Chondrocyte (in vitro differentiated cells): ENCODE measurements around the gene DNAJC8. TPM values are rescaled to one million over a fixed set of nuclear protein-coding genes. Genes with fewer than 3 reads are reported as not detected.
A peak's percentile ranks its signal among the peaks of the same experiment; 100 is the strongest.

Source experiments
- DNase-seq: peaks from one replicate; pipeline ENCODE4 v3.0.0; 2021; ENCODE audit warnings: mixed read lengths, low spot score
- H3K27ac Mint-ChIP-seq: one replicate; pipeline ENCODE4 v1.8.0; 2021; ENCODE audit warnings: mild to moderate bottlenecking, moderate library complexity, mixed read lengths; ENCODE audit not compliant: unreplicated experiment
- H3K27me3 Mint-ChIP-seq: 2 replicates; pipeline ENCODE4 v1.8.0; 2021; ENCODE audit warnings: low read depth, mixed read lengths
- H3K36me3 Mint-ChIP-seq: 2 replicates; pipeline ENCODE4 v1.8.0; 2021; ENCODE audit warnings: low read depth, mixed read lengths
- H3K4me1 Mint-ChIP-seq: 2 replicates; pipeline ENCODE4 v1.8.0; 2021; ENCODE audit warnings: low read depth, mild to moderate bottlenecking, mixed read lengths
- H3K4me3 Mint-ChIP-seq: one replicate; pipeline ENCODE4 v1.8.0; 2021; ENCODE audit warnings: mild to moderate bottlenecking, moderate library complexity, mixed read lengths; ENCODE audit not compliant: unreplicated experiment
- H3K9me3 Mint-ChIP-seq: 2 replicates; pipeline ENCODE4 v1.8.0; 2021; ENCODE audit warnings: low read depth, mixed read lengths
- CTCF ChIP-seq: fragments of 200-600 bp; sonication (generic); IDR thresholded peaks from 2 replicates; pipeline ENCODE4 v1.5.0; 2021; ENCODE audit warnings: antibody characterized with exemption, mild to moderate bottlenecking, moderate library complexity
- total RNA-seq: library from RNA; stranded (reverse); gene quantifications from 3 replicates; pipeline ENCODE4 v1.2.1, GENCODE V29; 2021

The DNAJC8 gene
- total RNA-seq, 1 donor from 2014 or later: 72.8 TPM

- H3K9me3 Mint-ChIP-seq: no peaks in the 10 kb centered on the region
- H3K27ac Mint-ChIP-seq: peak within 1 kb of the TSS; percentile 100
- peaks cover 2% of the 10 kb centered on the region for H3K36me3 Mint-ChIP-seq
- no peak for TF ChIP-seq CTCF
- peak; percentile 100 for DNase-seq
- H3K4me1 Mint-ChIP-seq: peaks cover 50% of the 10 kb centered on the region
- peak within 1 kb of the TSS; percentile 84 for H3K4me3 Mint-ChIP-seq
- H3K27me3 Mint-ChIP-seq: no peaks in the 10 kb centered on the region
Observed at GRCh38 chr1:28259252-28259933, 26.6 kb upstream of the DNAJC8 start, which contains the start of gene SESN2. TSS of gene SESN2 (plus strand) at chr1:28259518. CDS start at chr1:28259848, 330 bp downstream.

DNA sequence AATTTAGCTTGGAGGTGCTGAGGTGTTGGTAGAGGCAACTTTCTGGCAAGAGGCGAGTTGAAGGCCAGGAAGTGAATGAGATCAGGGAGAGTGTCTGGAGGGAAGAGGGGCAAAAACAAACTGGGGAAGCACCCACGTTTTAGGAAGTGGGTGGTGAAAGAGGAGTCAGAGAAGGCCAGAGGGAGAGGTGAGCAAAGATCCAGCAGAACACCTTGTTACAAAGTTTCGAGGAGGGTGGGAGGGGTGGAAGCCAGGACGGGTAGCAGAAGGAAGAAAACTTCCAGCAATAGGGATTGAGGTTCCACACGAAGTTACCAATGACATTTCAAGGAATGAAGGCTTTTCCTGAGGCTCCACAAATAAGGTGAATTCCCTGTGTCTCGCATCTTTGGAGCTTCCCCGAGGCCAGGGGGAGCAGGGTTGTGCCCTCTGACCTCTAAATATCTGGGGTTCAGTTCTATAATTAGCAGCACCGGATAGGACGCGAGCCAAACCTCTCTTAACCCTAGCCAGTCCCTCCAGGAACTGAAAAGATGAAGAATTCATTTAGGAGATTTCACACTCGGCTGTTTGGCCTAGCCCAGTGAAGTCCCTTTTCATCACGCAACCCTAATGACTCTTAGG lies 25.9 kb upstream of the DNAJC8 start:
- peaks cover 2% of the 10 kb centered on the region for H3K36me3 Mint-ChIP-seq
- no peaks in the 10 kb centered on the region for H3K9me3 Mint-ChIP-seq
- peaks cover 46% of the 10 kb centered on the region for H3K4me1 Mint-ChIP-seq
- H3K27ac Mint-ChIP-seq: peak overlapping the region; percentile 100
- DNase-seq: no peak
- peak overlapping the region; percentile 84 for H3K4me3 Mint-ChIP-seq
- no peak for TF ChIP-seq CTCF
- no peaks in the 10 kb centered on the region for H3K27me3 Mint-ChIP-seq

- Mint-ChIP-seq H3K4me1 (peaks cover 36% of the 10 kb centered on the region), H3K27me3 (no peaks in the 10 kb centered on the region), H3K9me3 (no peaks in the 10 kb centered on the region), H3K27ac (peak overlapping the region; percentile 100), H3K36me3 (peaks cover 2% of the 10 kb centered on the region), H3K4me3 (no peak overlapping the region)
- TF ChIP-seq CTCF: no peak
- no peak for DNase-seq
Observed at GRCh38 chr1:28257736-28258135, 24.9 kb upstream of the DNAJC8 start.

DNA sequence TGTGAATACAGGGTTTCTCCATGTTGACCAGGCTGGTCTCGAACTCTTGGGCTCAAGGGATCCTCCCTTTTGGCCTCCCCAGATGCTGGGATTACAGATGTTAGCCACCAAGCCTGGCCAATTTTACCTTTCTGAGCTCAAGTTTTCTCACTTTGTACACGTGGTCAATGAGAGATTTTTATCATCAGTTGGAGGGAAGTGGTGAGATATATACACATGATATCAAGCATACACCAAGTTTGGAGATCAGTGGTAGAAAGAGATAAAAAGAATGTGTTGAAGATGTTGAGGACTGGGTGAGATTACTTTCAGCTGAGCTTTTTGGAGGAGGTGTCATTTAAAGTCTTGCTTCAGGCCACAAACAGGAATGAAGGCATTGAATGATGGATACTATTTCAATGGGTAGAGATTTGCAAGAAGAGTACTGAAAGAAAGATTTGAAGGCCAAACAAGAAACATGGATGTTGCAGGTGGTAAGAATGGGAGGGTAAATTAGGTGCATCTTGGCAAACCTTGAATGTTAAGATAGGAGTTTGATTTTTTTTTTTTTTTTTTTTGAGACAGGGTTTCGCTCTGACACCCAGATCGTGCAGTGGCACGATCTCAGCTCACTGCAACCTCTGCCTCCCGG lies 23.5 kb upstream of the DNAJC8 start:
- DNase-seq: no peak
- no peak for TF ChIP-seq CTCF
- H3K4me3 Mint-ChIP-seq: no peak overlapping the region
- H3K27me3 Mint-ChIP-seq: no peaks in the 10 kb centered on the region
- H3K36me3 Mint-ChIP-seq: peaks cover 2% of the 10 kb centered on the region
- H3K27ac Mint-ChIP-seq: no peak overlapping the region
- H3K9me3 Mint-ChIP-seq: no peaks in the 10 kb centered on the region
- H3K4me1 Mint-ChIP-seq: peaks cover 21% of the 10 kb centered on the region

- no peak for TF ChIP-seq CTCF
- no peaks in the 10 kb centered on the region for H3K9me3 Mint-ChIP-seq
- DNase-seq: no peak
- H3K36me3 Mint-ChIP-seq: no peaks in the 10 kb centered on the region
- H3K27me3 Mint-ChIP-seq: no peaks in the 10 kb centered on the region
- H3K4me1 Mint-ChIP-seq: peaks cover 34% of the 10 kb centered on the region
- peak overlapping the region; percentile 24 for H3K27ac Mint-ChIP-seq
- no peak overlapping the region for H3K4me3 Mint-ChIP-seq
Observed at GRCh38 chr1:28249866-28250295, 17.1 kb upstream of the DNAJC8 start.
